ENCODE results near the gene MYH1.

DNA sequence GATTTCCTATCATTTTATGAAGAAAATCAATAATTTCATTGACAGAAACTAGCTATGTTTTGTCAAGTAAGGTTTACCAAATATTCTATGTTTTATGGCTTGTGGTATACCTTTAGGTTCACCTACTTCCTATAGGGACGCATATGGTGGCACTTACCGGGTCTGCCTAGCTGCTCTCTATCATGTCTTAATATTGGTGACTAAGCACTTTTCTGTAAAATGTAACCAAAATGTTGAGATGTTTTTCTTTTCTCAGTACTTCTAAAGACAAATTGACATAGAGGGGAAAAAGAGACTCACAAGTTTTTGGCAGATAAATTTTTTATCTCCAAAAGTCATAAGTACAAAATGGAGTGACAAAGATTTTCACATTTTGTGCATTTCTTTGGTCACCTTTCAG is 26.3 kb downstream of the MYH1 start:
- TF ChIP-seq CTCF (IDR thresholded peaks at IDR 0.05) = no peak
- TF ChIP-seq POLR2A (IDR thresholded peaks at IDR 0.05) = no peak

All from tibial nerve (tissue), 3 donors.